ENCODE data around the gene RNF175. TPM values are rescaled to one million over a fixed set of nuclear protein-coding genes. Genes with fewer than 3 reads are reported as not detected.

RNF175 gene
- total RNA-seq, 1 donor from 2014 or later: not detected

GRCh38 chr4:153704522-153704921, 55.3 kb downstream of the RNF175 start:
- H3K4me1 ChIP-seq: no peaks in the 10 kb centered on the region
- TF ChIP-seq CTCF (IDR thresholded peaks at IDR 0.05): no peak
- no peak overlapping the region for H3K27ac ChIP-seq
- no peaks in the 10 kb centered on the region for H3K9me3 ChIP-seq
- H3K4me3 ChIP-seq: no peak overlapping the region
- intact Hi-C loops (cut with DNase I): no loop called here
- DNase-seq (ENCODE audit: low spot score in 2 of 2): no peak
- H3K27me3 ChIP-seq: no peaks in the 10 kb centered on the region
- peaks cover 3 to 6% of the 10 kb centered on the region in 2 donors for H3K36me3 ChIP-seq

- intact Hi-C loops (cut with DNase I): loop anchor here (5.0 kb wide), 2 partner anchors 38 to 62 kb away; no protein-coding TSS in a partner anchor
- H3K4me1 ChIP-seq: no peaks in the 10 kb centered on the region
- peak overlapping the region; percentile 39 to 52 for H3K27ac ChIP-seq
- peak overlapping the region; percentile 63 to 69 for H3K4me3 ChIP-seq
- no peaks in the 10 kb centered on the region for H3K27me3 ChIP-seq
- no peak for TF ChIP-seq CTCF (IDR thresholded peaks at IDR 0.05)
- H3K9me3 ChIP-seq: peaks cover 0 to 13% of the 10 kb centered on the region in 2 donors
- peaks cover 0 to 17% of the 10 kb centered on the region in 2 donors for H3K36me3 ChIP-seq
- no peak for DNase-seq (ENCODE audit: low spot score in 2 of 2)
Observed at GRCh38 chr4:153684971-153685371, 74.9 kb downstream of the RNF175 start.

- intact Hi-C loops (cut with DNase I): loop anchor here (5.0 kb wide), 1 partner anchor 37 kb away; no protein-coding TSS in a partner anchor
Observed at GRCh38 chr4:153684182-153684970, 75.4 kb downstream of the RNF175 start, which contains the start of gene TLR2. Gene TLR2, plus strand, starts transcription at chr4:153684280. Its CDS starts 18,628 bp downstream, at chr4:153702908.

GRCh38 chr4:153683763-153684181, 76.1 kb downstream of the RNF175 start:
- Histone ChIP-seq H3K27ac (peak overlapping the region; percentile 39 to 52), H3K36me3 (peaks cover 0 to 10% of the 10 kb centered on the region in 2 donors), H3K4me3 (peak overlapping the region; percentile 63 to 69), H3K9me3 (peaks cover 0 to 7% of the 10 kb centered on the region in 2 donors), H3K27me3 (no peaks in the 10 kb centered on the region), H3K4me1 (no peaks in the 10 kb centered on the region)
- no peak for DNase-seq (ENCODE audit: low spot score in 2 of 2)
- TF ChIP-seq CTCF (IDR thresholded peaks at IDR 0.05): no peak
- intact Hi-C loops (cut with DNase I): loop anchor here (5.0 kb wide), 1 partner anchor 36 kb away; no protein-coding TSS in a partner anchor

More at GRCh38 chr4:153684182-153684970, 75.4 kb downstream of the RNF175 start, which contains the start of gene TLR2:
- Histone ChIP-seq H3K9me3 (peaks cover 0 to 13% of the 10 kb centered on the region in 2 donors), H3K4me3 (peak within 1 kb of the TSS; percentile 63 to 69), H3K4me1 (no peaks in the 10 kb centered on the region), H3K27ac (peak within 1 kb of the TSS; percentile 39 to 52), H3K36me3 (peaks cover 0 to 16% of the 10 kb centered on the region in 2 donors), H3K27me3 (no peaks in the 10 kb centered on the region)
- no peak for TF ChIP-seq CTCF (IDR thresholded peaks at IDR 0.05)
- DNase-seq (ENCODE audit: low spot score in 2 of 2): peak; percentile 22 to 87

- H3K4me3 ChIP-seq: no peak overlapping the region
- intact Hi-C loops (cut with DNase I): no loop called here
- H3K9me3 ChIP-seq: peaks cover 0 to 3% of the 10 kb centered on the region in 2 donors
- peaks cover 0 to 15% of the 10 kb centered on the region in 2 donors for H3K4me1 ChIP-seq
- no peak overlapping the region for H3K27ac ChIP-seq
- peak in 1 of 2 donors; percentile 80 for DNase-seq (ENCODE audit: low spot score in 2 of 2)
- H3K27me3 ChIP-seq: no peaks in the 10 kb centered on the region
- TF ChIP-seq CTCF (IDR thresholded peaks at IDR 0.05): no peak
- no peaks in the 10 kb centered on the region for H3K36me3 ChIP-seq
Observed at GRCh38 chr4:153679486-153679885, 80.3 kb downstream of the RNF175 start.

All from ascending aorta (tissue), 2 donors.